Peyer's patch (tissue), 4 donors: Measurements from ENCODE around the gene COL16A1.

Source experiments
- CTCF ChIP-seq, 6 experiments: fragments of 450-650 bp in 4 of 6; fragments of 200-600 bp in 2 of 6; sonication (generic) in 1 of 6; IDR thresholded peaks; one replicate each; pipeline ENCODE4 v1.5.1; 2017 to 2019; ENCODE audit warnings: antibody characterized with exemption in 6 of 6, mild to moderate bottlenecking in 3 of 6, moderate library complexity in 1 of 6
- POLR2A ChIP-seq, 2 donors: fragments of 450-650 bp; IDR thresholded peaks; one replicate each; pipeline ENCODE4 v1.5.1; 2017; ENCODE audit warnings: antibody characterized with exemption in 2 of 2, mild to moderate bottlenecking in 2 of 2, moderate library complexity in 2 of 2

DNA sequence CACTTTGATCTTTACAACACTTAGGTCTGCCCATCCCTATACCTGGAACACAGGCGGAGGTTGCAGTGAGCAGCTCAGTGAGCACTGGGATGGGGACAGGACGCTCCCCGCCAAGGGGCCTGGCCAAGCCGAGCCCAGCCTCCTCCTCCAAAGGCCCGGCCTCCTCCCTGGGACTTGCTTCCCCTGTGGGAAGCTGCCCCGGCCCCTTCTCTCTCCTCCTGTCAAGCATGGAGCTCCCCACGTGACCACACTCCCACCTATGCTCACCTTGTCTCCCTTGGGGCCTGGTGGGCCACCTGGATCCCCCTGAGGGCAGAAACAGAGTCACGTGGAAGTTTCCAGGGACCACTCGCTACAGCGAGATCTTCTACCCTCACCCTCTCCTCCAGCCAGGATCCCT lies 12.9 kb downstream of the COL16A1 start:
- TF ChIP-seq CTCF (IDR thresholded peaks at IDR 0.05) (no peak), POLR2A (IDR thresholded peaks at IDR 0.05) (no peak)
